KMS-11 (cell line): ENCODE measurements around the gene HLA-DQB2.

Experiments
- H2AFZ ChIP-seq: fragments of 200-600 bp; sonication (generic); 2 replicates; pipeline ENCODE4 v1.6.1; 2016; ENCODE audit warnings: antibody characterized with exemption, mixed run types, low read depth
- H3K27ac ChIP-seq: fragments of 200-600 bp; sonication (generic); 2 replicates; pipeline ENCODE4 v1.6.1; 2016; ENCODE audit warnings: mild to moderate bottlenecking, mixed run types
- H3K27me3 ChIP-seq: fragments of 200-600 bp; sonication (generic); 2 replicates; pipeline ENCODE4 v1.6.1; 2017; ENCODE audit warnings: mild to moderate bottlenecking, low read depth, mixed run types, moderate library complexity; ENCODE audit not compliant: insufficient read depth
- H3K36me3 ChIP-seq: fragments of 200-600 bp; sonication (generic); 2 replicates; pipeline ENCODE4 v1.6.1; 2017; ENCODE audit warnings: mild to moderate bottlenecking, mixed run types; ENCODE audit not compliant: insufficient read depth
- H3K4me1 ChIP-seq: fragments of 200-600 bp; sonication (generic); 2 replicates; pipeline ENCODE4 v1.6.1; 2016; ENCODE audit warnings: mild to moderate bottlenecking, low read depth, mixed run types; ENCODE audit not compliant: poor library complexity, severe bottlenecking
- H3K4me2 ChIP-seq: fragments of 200-600 bp; sonication (generic); 2 replicates; pipeline ENCODE4 v1.7.0; 2016; ENCODE audit warnings: mild to moderate bottlenecking, mixed run types
- H3K4me3 ChIP-seq: fragments of 200-600 bp; sonication (generic); IDR thresholded peaks from 2 replicates; pipeline ENCODE4 v1.6.1; 2017; ENCODE audit warnings: low read depth, low read length, mixed read lengths; ENCODE audit not compliant: insufficient read depth
- H3K79me2 ChIP-seq: fragments of 200-600 bp; sonication (generic); 2 replicates; pipeline ENCODE4 v1.6.1; 2016; ENCODE audit warnings: low read depth, mixed run types; ENCODE audit not compliant: insufficient read depth
- H3K9ac ChIP-seq: fragments of 200-600 bp; sonication (generic); 2 replicates; pipeline ENCODE4 v1.6.1; 2016; ENCODE audit warnings: mild to moderate bottlenecking, mixed run types
- H4K20me1 ChIP-seq: fragments of 200-600 bp; sonication (generic); 2 replicates; pipeline ENCODE4 v1.6.1; 2016; ENCODE audit warnings: mild to moderate bottlenecking, mixed run types; ENCODE audit not compliant: insufficient read depth
- TF ChIP-seq, protein P1 (sequence below): fragments of 200-600 bp; sonication (generic); conservative IDR thresholded peaks from 2 replicates; pipeline ENCODE4 v1.6.1; 2017; ENCODE audit warnings: low read depth, mild to moderate bottlenecking, antibody characterized with exemption, low read length, moderate library complexity, mixed read lengths

HLA-DQB2 gene

DNA sequence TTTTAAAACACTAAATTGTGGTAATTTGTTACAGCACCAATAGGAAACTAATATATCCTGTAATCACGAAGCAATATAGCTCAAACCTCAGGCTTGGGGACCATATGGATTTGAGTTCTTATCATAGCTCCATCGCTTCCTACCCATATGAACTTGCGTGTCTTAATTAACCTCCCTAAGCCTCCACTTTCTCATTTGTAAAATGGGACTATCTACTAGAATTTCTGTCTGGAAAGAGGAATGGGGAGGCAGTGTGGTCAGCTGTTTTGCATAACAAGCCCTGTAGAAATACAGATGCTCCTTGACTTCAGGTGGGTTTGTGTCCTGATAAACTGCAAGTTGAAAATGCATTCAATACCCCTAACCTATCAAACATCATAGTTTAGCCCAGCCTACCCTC lies 36.4 kb upstream of the HLA-DQB2 start:
- Histone ChIP-seq H3K4me3 (no peak overlapping the region), H3K4me1 (peaks cover 3% of the 10 kb centered on the region), H3K27ac (no peak overlapping the region), H3K9ac (no peak overlapping the region), H2AFZ (no peak overlapping the region), H3K27me3 (no peaks in the 10 kb centered on the region), H3K79me2 (no peaks in the 10 kb centered on the region), H3K36me3 (no peaks in the 10 kb centered on the region), H4K20me1 (no peaks in the 10 kb centered on the region), H3K4me2 (no peak overlapping the region)
- TF ChIP-seq, protein P1, sequence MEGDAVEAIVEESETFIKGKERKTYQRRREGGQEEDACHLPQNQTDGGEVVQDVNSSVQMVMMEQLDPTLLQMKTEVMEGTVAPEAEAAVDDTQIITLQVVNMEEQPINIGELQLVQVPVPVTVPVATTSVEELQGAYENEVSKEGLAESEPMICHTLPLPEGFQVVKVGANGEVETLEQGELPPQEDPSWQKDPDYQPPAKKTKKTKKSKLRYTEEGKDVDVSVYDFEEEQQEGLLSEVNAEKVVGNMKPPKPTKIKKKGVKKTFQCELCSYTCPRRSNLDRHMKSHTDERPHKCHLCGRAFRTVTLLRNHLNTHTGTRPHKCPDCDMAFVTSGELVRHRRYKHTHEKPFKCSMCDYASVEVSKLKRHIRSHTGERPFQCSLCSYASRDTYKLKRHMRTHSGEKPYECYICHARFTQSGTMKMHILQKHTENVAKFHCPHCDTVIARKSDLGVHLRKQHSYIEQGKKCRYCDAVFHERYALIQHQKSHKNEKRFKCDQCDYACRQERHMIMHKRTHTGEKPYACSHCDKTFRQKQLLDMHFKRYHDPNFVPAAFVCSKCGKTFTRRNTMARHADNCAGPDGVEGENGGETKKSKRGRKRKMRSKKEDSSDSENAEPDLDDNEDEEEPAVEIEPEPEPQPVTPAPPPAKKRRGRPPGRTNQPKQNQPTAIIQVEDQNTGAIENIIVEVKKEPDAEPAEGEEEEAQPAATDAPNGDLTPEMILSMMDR, result no peak

DNA sequence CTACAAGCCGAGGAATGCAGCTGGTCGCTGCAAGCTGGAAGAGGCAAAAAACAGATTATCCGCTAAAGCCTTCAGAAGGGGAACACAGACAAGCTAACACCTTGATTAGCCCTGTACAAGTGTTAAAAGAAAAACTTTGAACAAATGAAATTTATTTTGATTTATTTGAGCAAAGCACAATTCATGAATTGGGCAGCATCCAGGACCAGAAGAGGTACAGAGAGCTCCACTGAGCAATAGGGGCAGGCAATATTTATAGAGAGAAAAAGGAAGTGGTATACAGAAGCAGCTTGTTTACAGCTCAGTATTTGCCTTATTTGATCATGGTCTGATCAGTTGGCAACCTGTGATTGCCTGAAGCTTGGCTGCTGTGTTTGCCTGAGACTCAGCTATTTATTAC lies 35.8 kb upstream of the HLA-DQB2 start:
- H2AFZ ChIP-seq, result no peak overlapping the region
- no peaks in the 10 kb centered on the region for H3K27me3 ChIP-seq
- H3K4me1 ChIP-seq, result peaks cover 3% of the 10 kb centered on the region
- no peak overlapping the region for H3K4me2 ChIP-seq
- TF ChIP-seq, protein P1, result no peak
- no peaks in the 10 kb centered on the region for H4K20me1 ChIP-seq
- no peaks in the 10 kb centered on the region for H3K36me3 ChIP-seq
- no peaks in the 10 kb centered on the region for H3K79me2 ChIP-seq
- H3K9ac ChIP-seq, result no peak overlapping the region
- H3K4me3 ChIP-seq, result no peak overlapping the region
- H3K27ac ChIP-seq, result no peak overlapping the region

DNA sequence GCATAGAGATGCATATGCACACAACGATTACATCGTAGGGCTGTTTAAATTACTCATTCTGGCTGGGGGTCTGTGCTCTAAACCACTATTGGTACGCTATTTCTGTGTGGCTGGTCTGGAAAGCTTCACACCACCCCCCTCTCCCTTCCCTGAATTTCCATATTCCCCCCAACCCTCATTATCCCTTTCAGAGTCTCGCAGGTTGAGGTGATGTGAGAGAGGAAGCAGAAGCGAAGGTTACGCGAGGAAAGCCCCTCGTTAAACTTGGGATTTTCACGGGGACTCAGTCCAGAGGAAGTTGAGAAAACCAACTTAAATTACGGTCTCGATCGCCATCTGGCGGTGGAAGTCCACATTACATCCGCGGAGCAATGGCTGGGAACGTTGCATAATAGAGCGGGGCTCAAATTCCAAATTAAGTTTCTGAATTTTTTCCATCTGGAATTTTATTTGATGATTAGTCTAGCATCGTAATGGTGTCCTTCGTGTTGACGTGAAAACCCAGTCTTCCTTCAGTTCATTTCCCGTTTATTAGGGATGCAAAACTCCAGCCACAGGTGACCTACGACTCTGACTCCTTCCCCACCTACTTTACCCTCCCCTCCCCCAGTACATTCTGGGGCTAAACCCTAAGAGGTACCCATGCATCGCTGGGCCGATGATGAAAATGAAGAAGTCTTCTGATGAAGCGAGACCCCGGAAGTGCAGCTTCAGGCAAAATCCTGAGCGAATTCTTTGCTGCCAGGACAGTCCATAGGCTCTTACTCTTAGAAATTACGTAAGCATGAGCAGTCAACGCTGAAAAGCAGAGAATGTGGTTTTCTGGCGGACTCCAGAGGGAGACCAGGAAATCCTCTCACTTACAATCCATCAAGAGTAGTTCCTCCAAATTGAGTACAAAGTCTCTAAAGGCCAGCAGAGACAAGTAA lies 33.8 kb upstream of the HLA-DQB2 start:
- peaks cover 3% of the 10 kb centered on the region for H3K4me1 ChIP-seq
- H3K79me2 ChIP-seq, result no peaks in the 10 kb centered on the region
- H3K36me3 ChIP-seq, result no peaks in the 10 kb centered on the region
- H2AFZ ChIP-seq, result peak overlapping the region; percentile 55
- H3K27ac ChIP-seq, result no peak overlapping the region
- peak overlapping the region; percentile 19; the same call in 1 of the 2 replicates for H3K4me2 ChIP-seq
- H4K20me1 ChIP-seq, result no peaks in the 10 kb centered on the region
- no peak overlapping the region for H3K9ac ChIP-seq
- TF ChIP-seq, protein P1, result peak; percentile 94
- no peaks in the 10 kb centered on the region for H3K27me3 ChIP-seq
- no peak overlapping the region for H3K4me3 ChIP-seq

DNA sequence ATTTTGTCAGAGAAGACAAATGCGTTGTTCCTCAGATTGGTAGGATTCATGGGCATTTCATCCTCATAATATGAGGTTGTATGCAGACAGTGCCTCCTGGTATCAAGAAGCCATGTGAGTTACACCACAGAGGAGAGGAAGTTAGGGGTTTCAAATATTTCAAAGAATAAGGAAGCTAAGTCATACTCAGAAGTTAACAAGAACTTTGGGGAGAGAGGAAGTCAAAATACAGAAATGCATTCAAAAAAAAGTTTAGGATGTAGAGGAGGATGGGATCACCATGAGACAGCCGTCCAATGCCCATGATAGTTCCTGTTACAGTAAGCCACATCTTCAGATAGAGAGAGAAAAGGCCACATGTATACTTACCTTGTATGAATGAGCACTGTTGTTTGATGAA lies 31.2 kb upstream of the HLA-DQB2 start:
- peaks cover 3% of the 10 kb centered on the region for H3K4me1 ChIP-seq
- H3K27me3 ChIP-seq, result no peaks in the 10 kb centered on the region
- no peak overlapping the region for H3K4me3 ChIP-seq
- H3K27ac ChIP-seq, result no peak overlapping the region
- H4K20me1 ChIP-seq, result no peaks in the 10 kb centered on the region
- TF ChIP-seq, protein P1, result no peak
- no peaks in the 10 kb centered on the region for H3K79me2 ChIP-seq
- H2AFZ ChIP-seq, result no peak overlapping the region
- no peak overlapping the region for H3K4me2 ChIP-seq
- no peak overlapping the region for H3K9ac ChIP-seq
- H3K36me3 ChIP-seq, result no peaks in the 10 kb centered on the region
